Right atrium auricular region (tissue), 2 donors: ENCODE data around the gene MISP3. TPM values are rescaled to one million over a fixed set of nuclear protein-coding genes. Genes with fewer than 3 reads are reported as not detected.
"Not testable (repeated sequence)": the region's sequence is repeated elsewhere in the genome, so short reads cannot be mapped to it uniquely, and the experiment has no call there.

ENCODE experiments used
- DNase-seq: peaks from one replicate; pipeline ENCODE4 v3.0.0-alpha.2; 2019; ENCODE audit warnings: low spot score
- H3K27ac ChIP-seq, 2 donors: fragments of 200-600 bp; sonication (generic); 1 replicate in 1 of 2; 2 replicates in 1 of 2; pipeline ENCODE4 v1.5.1; 2016 to 2019
- H3K27me3 ChIP-seq, 2 donors: fragments of 200-600 bp; sonication (generic); one replicate each; pipeline versions ENCODE4 v1.5.1 to v1.6.0; 2017 to 2019
- H3K36me3 ChIP-seq: fragments of 200-600 bp; sonication (generic); one replicate; pipeline ENCODE4 v1.5.1; 2016
- H3K4me1 ChIP-seq, 2 donors: fragments of 200-600 bp; sonication (generic); one replicate each; pipeline versions ENCODE4 v1.5.1 to v1.6.0; 2017 to 2019
- H3K4me3 ChIP-seq, 2 donors: fragments of 200-600 bp; sonication (generic); 1 replicate in 1 of 2; 2 replicates in 1 of 2; pipeline ENCODE4 v1.5.1; 2017 to 2019; ENCODE audit warnings: mild to moderate bottlenecking in 1 of 2, moderate library complexity in 1 of 2
- H3K9me3 ChIP-seq, 2 donors: fragments of 200-600 bp; sonication (generic); one replicate each; pipeline ENCODE4 v1.5.1; 2019
- total RNA-seq, 2 donors: library from RNA; depleted of rRNA; stranded (reverse); fragments of >200 nt; gene quantifications; one replicate each; pipeline ENCODE4 v1.1.0, GENCODE V29; 2016
- TF ChIP-seq, protein P1 (sequence below), 2 donors: fragments of 200-600 bp; sonication (generic); IDR thresholded peaks; one replicate each; pipeline ENCODE4 v1.5.1; 2019; ENCODE audit warnings: antibody characterized with exemption in 2 of 2

Gene MISP3
- total RNA-seq, 2 donors from 2014 or later, result 8.7 to 12.1 TPM

DNA sequence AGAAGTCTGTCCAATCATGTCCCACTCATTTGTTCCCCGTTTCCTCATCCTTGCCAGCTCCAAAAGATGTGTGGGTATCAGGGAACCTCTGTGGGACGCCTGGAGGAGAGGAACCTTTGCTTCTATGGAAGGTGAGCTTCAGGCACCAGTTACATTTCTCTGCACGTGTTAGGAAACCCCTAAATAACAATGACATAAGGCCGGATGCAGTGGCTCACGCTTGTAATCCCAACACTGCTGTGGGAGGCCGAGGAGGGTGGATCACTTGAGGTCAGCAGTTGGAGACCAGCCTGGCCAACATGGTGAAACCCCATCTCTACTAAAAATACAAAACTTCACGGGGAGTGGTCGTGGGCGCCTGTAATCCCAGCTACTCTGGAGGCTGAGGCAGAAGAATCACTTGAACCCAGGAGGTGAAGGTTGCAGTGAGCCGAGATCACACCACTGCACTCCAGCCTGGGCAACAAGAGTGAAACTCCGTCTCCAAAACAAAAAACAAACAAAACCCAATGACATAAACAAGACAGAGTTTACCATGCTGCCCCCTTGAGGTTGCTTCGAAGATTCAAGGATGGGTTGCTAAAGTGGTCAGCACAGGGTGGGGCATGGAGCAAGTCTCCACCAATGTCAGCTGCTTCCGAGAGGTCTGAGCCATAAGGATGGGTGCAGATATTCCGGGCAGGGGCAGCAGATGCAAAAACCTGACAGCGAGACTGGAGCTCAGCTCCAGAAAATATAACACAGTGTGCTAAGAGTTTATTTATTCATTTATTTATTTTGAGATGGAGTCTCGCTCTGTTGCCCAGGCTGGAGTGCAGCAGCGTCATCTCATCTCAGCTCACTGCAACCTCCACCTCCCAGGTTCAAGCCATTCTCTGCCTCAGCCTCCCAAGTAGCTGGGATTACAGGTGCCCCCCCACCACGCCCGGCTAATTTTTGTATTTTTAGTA lies 29.7 kb upstream of the MISP3 start:
- H3K4me1 ChIP-seq, result peaks cover 0 to 13% of the 10 kb centered on the region in 2 donors
- not testable (repeated sequence) for H3K9me3 ChIP-seq, H3K4me3 ChIP-seq, H3K36me3 ChIP-seq, H3K27me3 ChIP-seq
- peak; percentile 72 for DNase-seq
- H3K27ac ChIP-seq, result peak overlapping the region in 1 of 2 donors; percentile 46
- TF ChIP-seq, protein P1, sequence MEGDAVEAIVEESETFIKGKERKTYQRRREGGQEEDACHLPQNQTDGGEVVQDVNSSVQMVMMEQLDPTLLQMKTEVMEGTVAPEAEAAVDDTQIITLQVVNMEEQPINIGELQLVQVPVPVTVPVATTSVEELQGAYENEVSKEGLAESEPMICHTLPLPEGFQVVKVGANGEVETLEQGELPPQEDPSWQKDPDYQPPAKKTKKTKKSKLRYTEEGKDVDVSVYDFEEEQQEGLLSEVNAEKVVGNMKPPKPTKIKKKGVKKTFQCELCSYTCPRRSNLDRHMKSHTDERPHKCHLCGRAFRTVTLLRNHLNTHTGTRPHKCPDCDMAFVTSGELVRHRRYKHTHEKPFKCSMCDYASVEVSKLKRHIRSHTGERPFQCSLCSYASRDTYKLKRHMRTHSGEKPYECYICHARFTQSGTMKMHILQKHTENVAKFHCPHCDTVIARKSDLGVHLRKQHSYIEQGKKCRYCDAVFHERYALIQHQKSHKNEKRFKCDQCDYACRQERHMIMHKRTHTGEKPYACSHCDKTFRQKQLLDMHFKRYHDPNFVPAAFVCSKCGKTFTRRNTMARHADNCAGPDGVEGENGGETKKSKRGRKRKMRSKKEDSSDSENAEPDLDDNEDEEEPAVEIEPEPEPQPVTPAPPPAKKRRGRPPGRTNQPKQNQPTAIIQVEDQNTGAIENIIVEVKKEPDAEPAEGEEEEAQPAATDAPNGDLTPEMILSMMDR (IDR thresholded peaks at IDR 0.05), result peak in 1 of 2 donors; percentile 68

DNA sequence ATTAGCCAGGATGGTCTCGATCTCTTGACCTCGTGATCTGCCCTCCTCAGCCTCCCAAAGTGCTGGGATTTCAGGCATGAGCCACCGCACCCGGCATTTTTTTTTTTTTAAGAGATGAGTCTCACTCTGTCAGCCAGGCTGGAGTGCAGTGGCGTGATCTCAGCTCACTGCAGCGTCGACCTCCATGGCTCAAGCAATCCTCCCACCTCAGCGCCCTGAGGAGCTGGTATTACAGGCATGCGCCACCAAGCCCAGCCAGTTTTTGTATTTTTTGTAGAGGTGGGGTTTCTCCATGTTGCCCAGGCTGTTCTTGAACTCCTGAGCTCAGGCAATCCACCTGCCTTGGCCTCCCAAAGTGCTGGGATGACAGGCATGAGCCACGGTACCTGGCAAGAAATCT lies 24.7 kb upstream of the MISP3 start:
- H3K9me3 ChIP-seq, H3K27me3 ChIP-seq, H3K4me1 ChIP-seq, H3K36me3 ChIP-seq, H3K4me3 ChIP-seq, DNase-seq, H3K27ac ChIP-seq: not testable (repeated sequence)

DNA sequence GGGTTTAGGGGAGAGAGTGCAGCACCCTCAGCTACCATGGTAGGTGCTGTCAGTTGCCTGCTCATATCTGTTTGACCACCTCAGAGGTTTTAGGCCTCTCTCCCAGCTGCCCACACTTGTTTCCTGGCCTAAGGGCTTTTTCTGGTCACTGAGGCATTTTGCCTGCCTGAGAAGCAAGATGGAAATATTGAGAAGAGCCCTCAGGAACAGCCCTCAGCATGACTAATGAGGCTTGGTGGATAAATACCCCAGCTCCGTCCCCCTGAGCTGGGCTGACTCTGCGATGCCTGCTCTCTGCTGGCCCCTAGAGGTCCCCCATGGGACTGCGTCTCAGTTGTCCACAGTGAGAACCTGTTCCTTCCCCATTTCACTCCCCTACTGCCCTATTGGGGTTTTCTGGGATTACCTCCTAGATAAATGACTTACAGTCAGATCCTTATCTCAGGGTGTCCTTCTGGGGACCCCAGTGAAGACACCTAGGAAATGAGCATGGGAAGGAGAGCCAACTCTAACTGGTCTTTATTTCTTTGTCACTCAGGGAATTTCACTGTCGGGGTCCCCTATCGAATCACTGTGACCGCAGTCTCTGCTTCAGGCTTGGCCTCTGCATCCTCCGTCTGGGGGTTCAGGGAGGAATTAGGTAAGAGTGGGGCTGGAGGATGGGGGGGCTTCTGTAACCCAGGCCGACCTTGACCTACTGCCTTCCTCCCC lies 24.0 kb upstream of the MISP3 start:
- no peaks in the 10 kb centered on the region for H3K9me3 ChIP-seq
- no peaks in the 10 kb centered on the region for H3K36me3 ChIP-seq

DNA sequence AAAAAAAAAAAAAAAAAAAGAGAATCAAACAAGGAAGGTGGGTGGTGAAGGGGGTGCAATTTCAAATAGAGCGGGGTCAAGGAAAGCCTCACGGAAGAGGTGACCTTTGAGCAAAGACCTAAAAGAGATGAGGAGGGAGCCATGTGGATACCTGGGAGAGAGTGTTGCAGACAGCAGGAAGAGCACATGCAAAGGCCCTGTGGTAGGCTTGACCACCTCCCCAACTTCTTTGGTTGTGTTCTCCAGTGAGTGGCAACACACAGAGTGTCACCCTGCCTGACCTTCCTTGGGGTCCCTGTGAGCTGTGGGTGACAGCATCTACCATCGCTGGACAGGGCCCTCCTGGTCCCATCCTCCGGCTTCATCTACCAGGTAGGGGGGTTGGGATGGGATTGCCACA lies 22.1 kb upstream of the MISP3 start:
- Histone ChIP-seq H3K4me3 (no peak overlapping the region), H3K4me1 (no peaks in the 10 kb centered on the region), H3K36me3 (no peaks in the 10 kb centered on the region), H3K27me3 (no peaks in the 10 kb centered on the region), H3K9me3 (no peaks in the 10 kb centered on the region), H3K27ac (no peak overlapping the region)
- TF ChIP-seq, protein P1 (IDR thresholded peaks at IDR 0.05), result no peak
- no peak for DNase-seq

More for the DNA sequence above, 24.0 kb upstream of the MISP3 start:
- TF ChIP-seq, protein P1 (IDR thresholded peaks at IDR 0.05), result peak; percentile 62 to 79
- H3K4me3 ChIP-seq, result no peak overlapping the region
- H3K4me1 ChIP-seq, result no peaks in the 10 kb centered on the region
- no peaks in the 10 kb centered on the region for H3K27me3 ChIP-seq
- DNase-seq, result no peak
- H3K27ac ChIP-seq, result no peak overlapping the region

DNA sequence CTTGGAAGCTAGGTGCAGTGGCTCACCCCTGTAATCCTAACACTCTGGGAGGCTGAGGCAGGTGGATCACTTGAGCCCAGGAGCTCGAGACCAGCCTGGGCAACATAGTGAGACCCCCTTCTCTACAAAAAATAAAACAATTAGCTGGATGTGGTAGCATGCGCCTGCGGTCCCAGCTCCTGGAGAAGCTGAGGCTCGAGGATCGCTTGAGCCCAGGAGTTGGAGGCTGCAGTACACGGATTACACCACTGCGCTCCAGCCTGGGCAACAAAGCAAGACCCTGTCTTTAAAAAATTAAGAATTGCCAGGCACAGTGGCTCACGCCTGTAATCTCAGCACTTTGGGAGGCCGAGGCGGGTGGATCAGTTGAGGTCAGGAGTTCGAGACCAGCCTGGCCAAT lies 21.6 kb upstream of the MISP3 start:
- not testable (repeated sequence) for H3K27ac ChIP-seq, H3K36me3 ChIP-seq, H3K4me1 ChIP-seq, H3K4me3 ChIP-seq, DNase-seq, H3K9me3 ChIP-seq, H3K27me3 ChIP-seq

DNA sequence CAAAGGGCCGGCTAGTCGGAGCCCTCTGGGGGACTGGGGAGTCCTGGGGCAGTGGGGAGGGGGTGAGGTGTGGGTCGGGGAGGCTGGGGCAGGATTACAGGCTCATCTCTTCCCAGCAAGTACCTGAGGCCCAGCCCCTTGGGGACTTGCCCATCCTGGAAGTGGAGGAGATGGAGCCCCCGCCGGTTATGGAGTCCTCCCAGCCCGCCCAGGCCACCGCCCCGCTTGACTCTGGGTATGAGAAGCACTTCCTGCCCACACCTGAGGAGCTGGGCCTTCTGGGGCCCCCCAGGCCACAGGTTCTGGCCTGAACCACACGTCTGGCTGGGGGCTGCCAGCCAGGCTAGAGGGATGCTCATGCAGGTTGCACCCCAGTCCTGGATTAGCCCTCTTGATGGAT lies 20.6 kb upstream of the MISP3 start:
- H3K4me1 ChIP-seq, result peaks cover 0 to under 1% of the 10 kb centered on the region in 2 donors
- no peak for DNase-seq
- H3K27ac ChIP-seq, result no peak overlapping the region
- TF ChIP-seq, protein P1 (IDR thresholded peaks at IDR 0.05), result no peak
- no peak overlapping the region for H3K4me3 ChIP-seq
- H3K36me3 ChIP-seq, result no peaks in the 10 kb centered on the region
- H3K9me3 ChIP-seq, result no peaks in the 10 kb centered on the region
- H3K27me3 ChIP-seq, result no peaks in the 10 kb centered on the region
